GM12874 (cell line): ENCODE measurements around the gene GSKIP.

Experiments
- TF ChIP-seq, protein P1 (sequence below): IDR thresholded peaks from 2 replicates; pipeline ENCODE4 v1.5.1; 2011; ENCODE audit warnings: low read depth, mild to moderate bottlenecking, control low read depth, low read length, moderate library complexity; ENCODE audit not compliant: insufficient read depth

GSKIP gene

DNA sequence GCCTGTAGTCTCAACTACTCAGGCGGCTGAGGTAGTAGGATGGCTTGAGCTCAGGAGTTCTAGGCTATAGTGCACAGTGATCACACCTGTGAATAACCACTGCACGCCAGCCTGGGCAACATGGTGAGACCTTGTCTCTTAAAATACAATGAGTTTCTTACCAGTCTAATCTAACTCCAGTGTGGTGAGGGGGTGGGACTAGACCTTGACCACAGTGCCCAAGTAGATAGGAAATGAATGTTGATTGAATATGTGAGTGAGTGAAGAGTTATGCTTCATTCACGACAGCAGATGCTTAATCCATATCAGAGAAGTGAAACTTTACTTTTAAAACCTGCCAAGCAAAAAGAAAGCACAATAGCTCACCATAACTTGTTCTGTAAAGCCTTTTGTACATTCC, 17.4 kb downstream of the GSKIP start:
- TF ChIP-seq, protein P1, sequence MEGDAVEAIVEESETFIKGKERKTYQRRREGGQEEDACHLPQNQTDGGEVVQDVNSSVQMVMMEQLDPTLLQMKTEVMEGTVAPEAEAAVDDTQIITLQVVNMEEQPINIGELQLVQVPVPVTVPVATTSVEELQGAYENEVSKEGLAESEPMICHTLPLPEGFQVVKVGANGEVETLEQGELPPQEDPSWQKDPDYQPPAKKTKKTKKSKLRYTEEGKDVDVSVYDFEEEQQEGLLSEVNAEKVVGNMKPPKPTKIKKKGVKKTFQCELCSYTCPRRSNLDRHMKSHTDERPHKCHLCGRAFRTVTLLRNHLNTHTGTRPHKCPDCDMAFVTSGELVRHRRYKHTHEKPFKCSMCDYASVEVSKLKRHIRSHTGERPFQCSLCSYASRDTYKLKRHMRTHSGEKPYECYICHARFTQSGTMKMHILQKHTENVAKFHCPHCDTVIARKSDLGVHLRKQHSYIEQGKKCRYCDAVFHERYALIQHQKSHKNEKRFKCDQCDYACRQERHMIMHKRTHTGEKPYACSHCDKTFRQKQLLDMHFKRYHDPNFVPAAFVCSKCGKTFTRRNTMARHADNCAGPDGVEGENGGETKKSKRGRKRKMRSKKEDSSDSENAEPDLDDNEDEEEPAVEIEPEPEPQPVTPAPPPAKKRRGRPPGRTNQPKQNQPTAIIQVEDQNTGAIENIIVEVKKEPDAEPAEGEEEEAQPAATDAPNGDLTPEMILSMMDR, result no peak

DNA sequence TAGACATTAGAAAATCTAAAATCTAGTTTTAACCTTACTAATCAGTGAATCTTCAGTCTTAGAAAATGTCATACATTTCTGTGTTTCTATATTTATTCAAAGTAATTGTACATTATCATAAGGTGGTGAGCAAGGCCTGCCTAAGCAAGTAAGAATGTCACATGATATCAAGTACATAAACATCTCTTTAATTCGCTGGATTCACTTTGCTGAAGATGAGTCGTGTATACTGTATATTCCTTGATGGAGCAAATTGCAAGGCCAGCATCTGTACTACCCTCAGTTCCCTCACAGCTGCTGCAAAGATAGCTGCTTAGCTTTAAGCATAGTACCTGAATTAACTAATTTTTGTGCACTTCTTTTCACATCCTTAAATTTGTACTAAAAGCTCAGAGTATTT, 20.1 kb downstream of the GSKIP start:
- TF ChIP-seq, protein P1, result no peak

DNA sequence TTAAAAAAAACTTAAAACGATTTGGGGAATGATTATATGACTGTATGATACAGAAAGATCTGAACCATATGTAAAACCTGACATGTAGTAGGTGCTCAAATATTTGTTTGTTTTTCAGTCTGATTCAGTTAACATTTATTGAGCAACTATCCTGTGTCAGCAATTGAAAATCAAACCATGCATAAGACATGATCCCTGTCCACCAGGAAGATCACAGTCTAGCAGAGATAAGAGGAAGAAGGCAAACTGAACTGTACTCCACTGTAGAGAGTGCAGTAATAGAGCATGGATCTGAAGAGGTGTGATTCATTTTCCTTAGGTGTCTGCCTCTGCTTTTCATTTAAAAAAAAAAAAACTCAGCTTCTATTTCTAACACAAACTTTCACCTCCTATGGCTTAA, 20.7 kb downstream of the GSKIP start:
- TF ChIP-seq, protein P1, result no peak

DNA sequence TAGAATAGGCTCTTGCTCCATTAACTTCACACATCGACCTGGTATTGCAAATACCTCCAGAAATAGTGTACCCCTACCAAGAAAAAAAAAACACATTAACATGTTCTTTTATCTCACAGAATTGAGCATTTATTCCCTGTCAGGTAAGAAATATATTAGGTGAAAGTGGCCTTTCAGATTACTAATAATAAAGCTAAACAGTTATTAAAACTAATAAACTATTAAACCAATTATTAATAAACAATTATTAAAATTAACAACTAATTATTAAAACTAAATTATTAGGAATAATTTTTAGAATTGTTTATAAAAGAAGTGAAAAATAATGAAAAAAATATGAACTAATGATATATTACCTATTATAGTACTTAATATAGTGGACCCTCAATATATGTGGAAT, 21.4 kb downstream of the GSKIP start:
- TF ChIP-seq, protein P1, result no peak

DNA sequence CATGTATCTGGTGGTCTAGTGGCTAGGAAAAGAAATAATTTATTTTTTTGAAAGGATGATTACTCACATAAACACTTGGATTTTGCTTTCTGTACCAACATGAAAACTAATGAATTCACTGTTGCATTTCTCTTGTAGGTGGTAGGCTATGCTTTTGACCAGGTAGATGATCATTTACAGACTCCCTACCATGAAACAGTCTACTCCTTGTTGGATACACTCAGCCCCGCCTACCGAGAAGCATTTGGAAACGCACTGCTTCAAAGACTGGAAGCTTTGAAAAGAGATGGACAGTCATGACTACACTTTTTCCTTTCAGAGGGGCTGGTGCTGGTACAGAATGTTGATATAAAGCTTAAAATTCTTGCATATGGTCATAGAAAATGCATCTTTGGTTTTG, 22.1 kb downstream of the GSKIP start:
- TF ChIP-seq, protein P1, result no peak

DNA sequence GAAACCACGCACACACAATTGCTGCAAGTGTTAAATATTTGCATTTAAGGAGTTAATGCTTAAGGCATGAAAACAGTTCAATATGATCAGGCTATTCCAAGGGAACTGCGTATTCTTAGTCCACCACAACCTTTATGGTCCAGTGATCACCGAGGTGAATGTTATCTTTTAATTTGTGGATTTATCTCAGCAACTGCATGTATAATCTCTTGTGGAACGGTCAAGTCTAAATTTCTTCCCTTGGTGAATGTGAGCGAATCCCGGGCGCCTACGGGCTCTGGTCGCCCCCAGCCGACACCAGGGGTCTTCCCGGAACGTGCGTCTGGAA, 27.6 kb downstream of the GSKIP start:
- TF ChIP-seq, protein P1, result no peak

DNA sequence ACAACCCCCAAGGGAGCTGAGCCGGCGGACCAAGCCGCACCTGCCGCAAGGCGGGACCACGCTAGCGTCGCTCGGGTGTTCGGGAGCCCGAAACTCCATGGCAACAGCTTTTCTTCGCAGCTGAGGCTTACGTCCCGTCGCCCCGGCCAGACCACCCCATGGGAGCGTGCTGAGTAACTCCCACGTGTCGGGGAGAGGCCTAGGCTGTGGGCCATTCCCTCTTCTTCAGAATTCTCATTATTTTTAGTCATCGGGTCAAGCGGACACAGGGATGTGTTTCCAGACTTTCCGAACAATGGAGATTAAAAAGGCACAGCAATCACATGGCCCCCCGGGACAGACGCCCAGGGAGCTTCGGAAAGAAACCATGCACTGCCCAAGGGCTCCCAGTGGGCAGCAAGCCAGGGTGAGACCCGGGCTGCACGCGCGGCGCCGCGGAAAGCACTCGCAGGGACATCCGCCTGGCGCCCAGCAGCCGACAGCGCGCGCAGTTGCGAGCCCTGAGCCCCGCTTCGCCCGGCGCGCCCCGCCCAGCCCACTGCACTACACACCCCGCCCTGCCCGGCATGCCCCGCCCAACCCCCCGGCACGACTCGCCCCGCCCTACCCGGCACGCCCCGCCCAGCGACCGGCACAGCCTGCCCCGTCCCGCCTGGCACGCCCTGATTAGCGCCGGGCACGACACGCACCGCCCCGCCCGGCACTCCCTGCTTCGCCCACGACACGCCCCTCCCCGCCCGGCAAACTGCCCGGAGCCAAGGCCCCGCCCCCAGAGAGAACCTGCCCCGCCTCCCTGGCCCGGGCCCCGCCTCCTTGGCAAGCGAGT, 28.2 kb downstream of the GSKIP start:
- TF ChIP-seq, protein P1, result no peak
